8988T (cell line): ENCODE measurements around the gene METTL24.
"Not testable (repeated sequence)": the region's sequence is repeated elsewhere in the genome, so short reads cannot be mapped to it uniquely, and the experiment has no call there.

Source experiments
- DNase-seq: peaks from one replicate; pipeline ENCODE4 v3.0.0; 2011

The METTL24 gene

DNA sequence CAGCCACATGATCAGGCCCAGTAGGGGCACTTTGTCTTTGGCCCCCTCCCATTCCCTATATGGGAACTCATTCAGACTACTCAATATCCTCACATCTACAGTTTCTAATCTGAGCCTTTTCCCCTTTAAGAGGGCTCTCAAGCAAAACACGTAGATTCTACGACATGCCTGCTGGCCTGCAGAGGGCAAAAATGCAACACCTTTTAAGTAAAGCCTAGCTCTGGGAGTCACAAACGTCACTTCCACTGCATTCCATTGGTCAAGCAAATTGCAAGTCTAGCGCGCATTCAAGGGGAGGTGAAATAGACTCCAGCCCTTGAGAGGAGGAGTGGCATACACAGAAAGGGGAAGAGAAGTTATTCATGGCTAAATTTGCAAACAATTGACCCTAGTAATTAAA lies 107.3 kb downstream of the METTL24 start:
- no peak for DNase-seq

DNA sequence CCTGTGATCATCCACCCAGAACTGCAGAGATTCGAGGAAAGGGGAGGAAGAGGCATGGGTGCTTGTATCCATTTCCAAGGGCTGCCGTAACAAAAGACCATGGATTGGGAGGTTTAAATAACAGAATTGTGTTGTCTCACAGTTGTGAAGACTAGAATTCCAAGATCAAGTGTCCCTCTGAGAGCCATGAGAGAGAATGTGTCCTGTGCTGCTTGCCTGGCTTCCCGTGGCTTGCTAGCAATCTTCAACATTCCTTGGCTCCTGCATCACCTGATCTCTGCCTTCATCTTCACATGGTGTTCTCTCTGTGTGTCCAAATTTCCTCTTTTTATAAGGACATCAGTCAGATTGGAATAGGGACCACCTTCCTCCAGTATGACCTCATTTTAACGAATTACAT lies 108.1 kb downstream of the METTL24 start:
- DNase-seq, result no peak

DNA sequence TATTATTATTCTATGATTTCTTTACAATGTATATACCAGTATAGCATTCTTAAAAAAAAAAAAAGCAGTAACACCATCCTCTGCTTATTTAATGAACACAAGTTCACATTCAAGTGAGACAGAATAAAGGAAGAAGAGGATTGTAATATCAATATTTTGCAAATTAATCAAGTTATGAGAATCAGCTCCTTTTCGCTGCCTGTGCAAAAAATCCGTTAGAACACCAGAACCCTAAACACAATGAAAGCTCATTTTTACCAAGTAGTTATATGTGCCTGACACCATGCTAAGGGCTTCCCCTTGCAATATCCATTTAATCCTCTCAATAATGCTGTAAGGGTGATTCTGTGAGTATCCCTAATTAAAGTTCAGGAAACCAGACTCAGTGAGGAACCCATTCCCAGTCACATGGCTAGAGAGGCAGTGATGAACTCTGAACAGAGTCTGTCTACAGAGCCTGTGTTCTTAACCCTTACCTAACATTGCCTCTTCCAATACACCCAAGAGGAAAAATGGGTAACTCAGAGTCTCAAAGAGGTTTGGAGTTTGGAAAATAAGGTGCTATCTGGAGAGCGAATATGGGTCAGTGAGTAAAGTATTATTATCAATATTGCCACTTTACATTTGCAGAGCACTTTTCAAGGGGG lies 111.1 kb downstream of the METTL24 start:
- DNase-seq, result no peak

DNA sequence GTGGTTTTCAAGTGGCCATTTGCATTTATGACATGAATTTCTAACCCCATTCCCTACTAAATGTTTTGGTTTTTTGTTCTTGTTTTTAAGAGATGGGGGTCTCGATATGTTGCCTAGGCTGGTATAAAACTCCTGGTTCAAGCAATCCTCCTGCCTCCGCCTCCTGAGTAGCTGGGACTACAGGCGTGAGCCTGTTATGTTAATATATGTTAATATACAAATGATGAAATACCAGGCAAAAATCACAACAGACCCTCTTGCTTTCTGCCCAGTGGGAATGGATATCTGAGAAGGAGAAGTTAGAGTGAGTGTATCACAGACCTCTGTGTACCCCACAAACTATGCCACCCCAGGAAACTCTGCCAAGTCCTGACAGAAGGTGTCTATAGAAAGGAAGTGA lies 111.8 kb downstream of the METTL24 start:
- DNase-seq, result no peak

DNA sequence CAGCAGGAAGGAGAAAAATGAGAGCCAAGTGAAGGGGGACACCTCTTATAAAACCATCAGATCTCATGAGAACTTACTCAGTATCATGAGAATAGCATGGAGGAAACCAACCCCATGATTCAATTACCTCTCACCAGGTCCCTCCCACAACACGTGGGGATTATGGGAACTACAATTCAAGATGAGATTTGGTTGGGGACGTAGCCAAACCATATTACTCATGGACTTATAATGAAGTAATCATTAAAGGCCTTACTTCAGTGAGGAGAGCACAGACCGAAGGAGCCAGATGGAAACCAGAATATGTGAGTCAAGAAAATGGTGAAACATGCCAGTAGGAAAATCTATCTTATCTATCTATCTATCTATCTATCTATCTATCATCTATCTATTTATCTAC lies 113.5 kb downstream of the METTL24 start:
- not testable (repeated sequence) for DNase-seq

DNA sequence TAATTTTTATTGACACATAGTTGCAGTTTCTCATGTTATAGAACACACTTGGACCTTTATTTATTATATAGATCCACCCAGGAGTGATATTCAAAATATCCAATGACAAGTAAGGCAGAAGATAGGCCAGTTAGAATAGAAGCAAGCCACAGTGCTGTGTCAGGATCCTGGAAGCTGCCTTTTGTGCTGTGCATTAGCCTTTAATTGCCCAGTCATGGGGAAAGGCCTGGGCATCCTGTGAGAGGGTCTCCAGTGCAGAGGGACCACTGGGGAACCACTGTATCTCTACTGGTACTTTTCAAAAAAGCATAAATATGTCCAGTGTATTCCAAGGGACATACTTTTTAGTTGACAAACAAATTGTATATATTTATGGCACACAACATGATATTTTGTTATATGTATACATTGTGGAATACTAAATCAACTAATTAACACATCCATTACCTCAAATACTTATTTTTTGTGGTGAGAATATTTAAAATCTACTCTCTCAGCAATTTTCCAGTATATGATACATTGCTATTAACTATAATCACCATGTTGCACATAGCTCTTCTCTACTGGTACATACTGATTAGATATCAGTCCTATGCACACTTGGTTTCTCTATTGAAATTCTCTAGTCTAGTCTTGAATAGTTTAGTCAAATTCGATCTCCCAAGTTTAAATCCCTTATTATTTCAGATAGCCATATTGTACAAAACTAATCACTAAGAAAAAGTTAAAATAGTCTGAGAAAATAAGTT lies 118.4 kb downstream of the METTL24 start:
- no peak for DNase-seq

DNA sequence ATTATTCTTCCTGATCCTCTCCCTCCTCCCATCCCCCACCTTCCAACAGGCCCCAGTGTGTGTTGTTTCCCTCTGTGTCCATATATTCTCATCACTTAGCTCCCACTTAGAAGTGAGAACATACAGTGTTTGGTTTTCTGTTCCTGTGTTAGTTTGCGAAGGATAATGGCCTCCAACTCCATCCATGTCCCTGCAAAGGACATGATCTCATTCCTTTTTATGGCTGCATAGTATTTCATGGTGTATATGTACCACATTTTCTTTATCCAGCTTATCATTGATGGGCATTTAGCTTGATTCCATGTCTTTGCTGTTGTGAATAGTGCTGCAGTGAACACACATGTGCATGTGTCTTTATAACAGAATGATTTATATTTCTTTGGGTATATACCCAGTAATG lies 122.1 kb downstream of the METTL24 start:
- not testable (repeated sequence) for DNase-seq

DNA sequence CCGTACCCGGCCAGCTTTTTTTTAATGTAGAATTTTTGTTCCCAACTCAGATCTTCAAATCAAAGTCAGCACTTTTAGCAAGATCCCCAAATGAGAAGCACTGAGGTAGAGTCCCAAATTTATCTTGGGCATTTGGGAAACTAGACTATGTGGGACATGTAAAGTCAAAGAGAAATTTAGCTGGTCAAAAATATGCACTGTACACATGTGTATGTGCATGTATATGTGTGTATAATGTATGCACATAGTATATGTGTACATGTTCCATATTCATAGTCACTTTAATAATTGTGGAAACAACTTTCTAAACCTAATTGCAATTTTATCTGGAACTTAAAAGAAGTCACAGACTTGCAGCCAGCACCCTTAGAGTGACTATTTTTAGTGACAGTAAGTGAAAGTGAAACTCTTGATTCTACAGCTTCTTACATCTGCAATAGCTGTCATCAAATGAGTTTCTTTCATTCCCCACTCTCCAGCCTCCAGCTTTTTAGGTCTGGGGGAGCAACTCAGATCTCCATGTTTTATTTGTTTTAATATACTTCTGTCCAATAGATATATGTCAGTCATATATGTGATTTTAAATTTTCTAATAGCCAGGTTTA lies 124.3 kb downstream of the METTL24 start:
- DNase-seq, result no peak

DNA sequence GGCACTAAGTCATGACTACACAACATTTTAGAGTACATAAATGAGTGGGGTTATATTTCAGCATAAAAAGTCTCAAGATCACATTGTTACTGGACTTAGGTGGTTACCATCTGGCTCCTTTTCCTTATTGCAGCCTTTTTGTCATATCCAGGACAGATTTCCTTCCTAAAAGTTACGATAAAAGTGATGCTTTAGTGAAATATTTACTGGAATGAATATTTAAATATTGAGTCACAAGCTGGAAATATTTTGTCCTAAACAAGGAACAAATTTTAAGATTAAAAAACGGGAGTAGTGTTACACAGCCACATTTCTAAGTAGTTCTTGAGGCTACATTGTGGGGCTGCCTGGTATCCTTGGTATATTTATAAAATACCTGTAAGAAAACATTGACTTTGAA lies 125.7 kb downstream of the METTL24 start:
- no peak for DNase-seq

DNA sequence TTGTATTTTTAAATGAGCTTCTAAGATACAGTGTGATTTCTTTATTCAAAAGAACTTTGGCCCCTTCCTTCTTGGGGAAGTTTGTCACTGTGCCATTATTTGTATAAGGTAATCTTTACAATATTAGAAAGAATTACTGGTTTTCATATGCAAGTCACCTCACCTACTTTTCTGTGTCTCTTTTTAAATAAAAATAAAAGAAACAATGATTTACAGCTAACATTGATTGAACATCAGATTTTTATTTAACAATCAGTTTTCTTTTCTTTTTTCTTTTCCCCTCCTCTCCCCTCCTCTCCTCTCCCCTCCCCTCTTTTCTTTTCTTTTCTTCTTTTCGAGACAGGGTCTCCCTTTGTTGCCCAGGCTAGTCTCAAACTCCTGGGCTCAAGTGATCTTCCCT lies 131.9 kb downstream of the METTL24 start:
- no peak for DNase-seq

DNA sequence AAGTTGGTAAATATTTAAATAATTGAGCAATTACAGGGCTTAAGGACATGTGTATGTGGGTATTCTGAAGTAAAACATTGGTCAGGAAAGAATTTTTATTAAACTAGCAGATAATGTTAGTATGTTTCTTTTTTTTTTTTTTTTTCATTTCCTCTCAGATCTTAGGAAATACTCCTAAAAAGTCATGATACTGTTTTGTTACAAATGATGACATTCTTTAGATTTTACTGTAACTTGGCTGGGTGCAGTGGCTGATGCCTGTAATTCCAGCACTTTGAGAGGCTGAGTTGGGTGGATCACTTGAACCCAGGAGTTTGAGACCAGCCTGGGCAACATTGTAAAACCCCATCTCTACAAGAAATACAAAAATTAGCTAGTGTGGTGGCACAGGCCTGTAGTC lies 136.4 kb downstream of the METTL24 start:
- DNase-seq, result no peak

DNA sequence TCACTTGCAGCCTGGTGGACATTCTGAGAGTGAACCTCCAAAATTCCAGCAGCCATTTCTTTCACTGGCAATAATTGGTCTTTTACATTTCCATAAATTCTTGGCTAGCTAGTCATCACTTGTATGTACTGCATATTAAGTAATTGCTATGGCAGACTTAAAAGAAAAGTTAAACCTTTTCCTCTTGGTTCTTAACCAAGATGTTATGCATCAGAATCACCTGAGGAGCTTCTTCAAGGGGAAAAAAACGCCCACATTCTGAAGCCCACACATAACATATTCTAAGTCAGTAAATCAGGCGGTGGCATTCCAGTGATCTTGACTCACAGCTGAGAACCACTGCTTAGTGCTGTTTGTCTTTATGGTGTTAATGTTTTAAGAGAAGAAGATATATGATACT lies 140.9 kb downstream of the METTL24 start:
- DNase-seq, result no peak

DNA sequence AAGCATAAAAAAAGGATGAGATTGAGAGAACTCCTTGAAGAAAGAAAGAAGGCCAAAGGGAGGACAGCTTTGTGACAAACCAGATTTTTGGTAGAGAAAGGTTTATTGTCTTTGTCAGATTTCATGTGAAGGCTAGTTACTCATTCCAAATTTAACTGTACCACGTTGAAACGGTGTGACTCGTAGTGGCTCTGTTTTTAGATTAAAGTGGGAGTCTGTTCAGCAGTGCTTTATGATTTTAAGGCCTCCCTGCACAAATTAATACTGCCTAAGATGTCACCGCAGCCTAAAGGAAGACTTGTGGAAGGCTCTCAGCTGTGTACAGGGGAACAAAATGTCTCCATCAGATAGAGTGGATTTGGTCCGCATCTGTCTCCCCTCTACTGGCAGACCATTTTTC lies 142.0 kb downstream of the METTL24 start:
- DNase-seq, result no peak

DNA sequence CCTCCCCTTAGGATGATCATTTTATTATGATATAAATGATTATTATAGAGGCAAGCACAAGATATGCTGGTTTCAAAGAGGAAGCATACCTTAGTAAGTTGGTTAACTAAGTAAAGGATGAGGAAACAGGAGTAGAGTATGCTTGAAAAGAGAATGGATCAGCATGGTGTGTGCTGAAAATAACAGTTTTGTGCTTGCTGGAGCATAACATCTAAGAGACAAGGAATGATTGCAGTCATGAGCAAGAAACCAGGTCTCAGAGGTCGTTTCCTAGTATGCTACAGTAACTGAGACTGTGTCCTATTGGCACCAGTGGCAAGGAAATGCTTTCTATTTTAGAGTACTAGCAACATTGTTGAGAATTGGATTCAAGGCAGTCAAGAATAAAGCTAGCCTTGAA lies 143.8 kb downstream of the METTL24 start:
- DNase-seq, result no peak

DNA sequence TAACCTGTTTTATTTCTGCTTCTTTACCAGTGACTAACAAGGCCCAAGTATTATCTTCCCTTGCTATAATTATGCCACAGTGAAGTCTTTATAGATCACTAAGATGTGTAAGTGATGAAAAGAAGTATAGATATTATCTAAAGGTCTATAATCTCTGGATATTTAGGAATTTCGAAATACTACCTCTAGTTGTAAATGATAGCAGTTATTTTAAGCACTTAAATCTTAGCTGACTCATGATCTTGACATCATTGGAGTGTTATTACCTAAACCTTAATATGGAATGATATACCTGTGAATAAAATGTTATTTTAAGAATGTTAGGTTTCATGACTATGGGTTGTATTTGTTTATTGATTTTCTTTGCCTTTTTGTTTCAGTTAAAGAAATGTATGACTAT lies 146.4 kb downstream of the METTL24 start:
- DNase-seq, result no peak

DNA sequence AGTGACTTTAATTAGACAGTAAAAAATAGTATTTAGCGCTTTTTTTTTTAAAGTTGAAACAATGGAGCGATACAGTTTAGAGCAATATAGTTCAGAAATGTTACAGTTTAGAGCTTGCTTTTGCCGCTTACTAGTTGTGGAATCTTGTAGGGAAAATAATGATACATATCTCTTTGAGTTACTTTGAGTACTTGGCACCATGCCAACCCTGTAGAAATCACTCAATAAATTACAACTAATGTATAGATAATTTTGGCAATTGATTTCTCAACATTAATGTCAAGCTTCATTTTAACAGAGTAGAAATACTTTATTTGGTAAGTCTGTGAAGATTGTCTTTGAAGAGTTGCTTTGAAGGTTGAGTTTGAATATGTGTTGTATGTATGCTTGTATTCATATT lies 150.5 kb downstream of the METTL24 start:
- no peak for DNase-seq

DNA sequence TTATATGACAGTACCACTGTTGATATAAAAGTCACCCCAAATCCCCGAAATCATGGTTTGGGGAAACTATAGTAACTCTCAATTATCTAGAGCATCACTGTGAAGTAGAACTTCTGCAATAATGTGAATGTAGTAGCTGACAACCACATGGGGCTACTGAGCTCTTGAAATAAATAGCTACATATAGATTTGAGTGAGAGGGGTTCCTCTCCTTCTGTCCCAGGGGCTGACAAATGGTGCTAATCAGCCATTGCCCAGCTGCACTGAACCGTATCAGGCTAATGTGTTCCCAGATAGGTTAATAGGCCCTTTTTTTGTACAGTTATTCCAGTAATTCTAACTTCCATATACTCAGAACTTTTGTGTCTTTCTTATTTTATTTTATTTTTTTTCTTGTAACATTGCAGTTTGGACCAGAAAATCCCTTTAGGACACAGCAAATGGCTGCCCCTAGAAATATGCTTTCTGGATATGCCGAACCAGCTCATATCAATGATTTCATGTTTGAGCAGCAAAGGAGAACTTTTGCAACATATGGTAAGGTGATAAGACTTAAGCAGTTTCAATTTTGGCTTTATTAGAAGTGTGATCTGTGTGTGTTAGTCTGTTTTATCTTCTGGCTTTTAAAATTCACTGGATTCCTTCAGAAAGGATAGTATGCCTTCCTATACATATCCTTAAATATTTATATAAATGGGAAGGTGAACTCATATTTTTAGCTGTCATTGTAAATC lies 156.8 kb downstream of the METTL24 start:
- DNase-seq, result no peak

DNA sequence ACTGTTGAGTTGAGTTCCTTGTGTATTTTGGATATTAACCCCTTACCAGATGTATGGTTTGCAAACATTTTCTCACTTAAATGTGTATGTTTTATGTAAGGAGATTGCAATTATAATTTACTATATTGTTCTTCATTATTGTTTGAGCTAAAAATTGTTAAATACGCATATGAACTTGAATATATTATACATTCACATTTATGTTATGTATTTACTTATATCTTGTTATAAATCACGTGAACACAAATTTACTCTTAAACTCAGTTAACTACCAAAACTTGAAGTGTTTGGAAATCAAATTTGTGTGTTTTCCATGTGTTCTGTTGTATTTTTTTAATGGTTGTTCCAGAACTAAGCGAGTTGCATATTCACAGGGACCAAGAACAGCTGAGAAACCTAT lies 159.6 kb downstream of the METTL24 start:
- DNase-seq, result no peak

DNA sequence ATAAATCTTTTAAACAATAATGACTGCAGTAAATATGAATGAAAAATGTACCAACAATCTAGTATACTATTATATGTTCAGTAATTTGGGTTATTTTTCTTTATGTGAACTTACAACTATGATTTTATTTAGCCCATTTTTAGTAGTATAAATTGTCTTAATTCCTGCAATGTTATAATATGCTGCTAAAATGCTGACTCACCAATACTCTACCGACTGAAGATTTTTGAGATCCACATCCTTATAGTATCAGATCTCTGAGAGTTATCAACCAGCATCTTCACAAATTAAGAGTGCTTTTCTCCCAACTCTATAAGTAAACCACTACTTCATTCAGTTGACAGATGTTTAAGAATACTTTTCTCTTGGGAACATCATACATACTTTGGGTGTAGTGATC lies 161.3 kb downstream of the METTL24 start:
- DNase-seq, result no peak

DNA sequence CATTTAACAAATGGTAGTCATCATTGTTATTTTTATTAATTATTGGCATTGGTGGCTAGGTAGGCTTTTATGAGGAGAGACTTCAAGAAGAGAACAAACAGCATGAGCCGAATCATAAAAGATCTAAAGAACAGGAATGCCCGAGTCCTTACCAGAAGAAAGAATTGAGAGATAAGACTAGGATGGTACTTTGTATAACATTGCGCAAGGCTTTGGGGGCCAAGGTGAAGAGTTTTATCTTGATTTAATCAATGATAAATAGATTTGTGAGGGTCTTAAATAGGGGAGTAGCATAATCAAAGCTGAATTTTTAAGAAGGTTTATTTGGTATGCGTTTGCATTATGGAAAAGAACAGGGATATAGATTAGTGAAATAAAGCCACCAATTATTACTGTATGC lies 162.5 kb downstream of the METTL24 start:
- no peak for DNase-seq
